Liver (tissue), 9 donors: Measurements from ENCODE around the gene ADK. TPM values are rescaled to one million over a fixed set of nuclear protein-coding genes. Genes with fewer than 3 reads are reported as not detected.

Source experiments
- DNase-seq: peaks from one replicate; pipeline ENCODE4 v3.0.0-alpha.2; 2017; ENCODE audit warnings: low spot score
- H3K27ac ChIP-seq, 2 donors: one replicate each; pipeline ENCODE4 v1.7.0; 2013; ENCODE audit warnings: inconsistent platforms in 2 of 2, low read length in 2 of 2, control low read depth in 1 of 2, low read depth in 1 of 2, mild to moderate bottlenecking in 1 of 2
- H3K27me3 ChIP-seq, 4 donors: one replicate each; pipeline versions ENCODE4 v1.6.1 to v1.7.0; 2013; ENCODE audit warnings: low read length in 3 of 4, inconsistent platforms in 1 of 4, mild to moderate bottlenecking in 1 of 4, moderate library complexity in 1 of 4; ENCODE audit not compliant: control insufficient read depth in 4 of 4, insufficient read depth in 4 of 4
- H3K36me3 ChIP-seq, 4 donors: one replicate each; pipeline versions ENCODE4 v1.6.1 to v1.7.0; 2013; ENCODE audit warnings: low read length in 3 of 4, mild to moderate bottlenecking in 3 of 4, low read depth in 1 of 4, moderate library complexity in 1 of 4; ENCODE audit not compliant: control insufficient read depth in 4 of 4, insufficient read depth in 3 of 4
- H3K4me1 ChIP-seq, 4 donors: one replicate each; pipeline versions ENCODE4 v1.6.1 to v1.7.0; 2013; ENCODE audit warnings: low read length in 3 of 4, mild to moderate bottlenecking in 3 of 4, moderate library complexity in 1 of 4; ENCODE audit not compliant: control insufficient read depth in 4 of 4, insufficient read depth in 4 of 4
- H3K4me3 ChIP-seq, 3 donors: one replicate each; pipeline versions ENCODE4 v1.6.1 to v1.7.0; 2013; ENCODE audit warnings: low read length in 3 of 3, control low read depth in 1 of 3, low read depth in 1 of 3, mild to moderate bottlenecking in 1 of 3
- H3K9ac ChIP-seq, 2 donors: one replicate each; pipeline ENCODE4 v1.7.0; 2013; ENCODE audit warnings: low read length in 2 of 2, mild to moderate bottlenecking in 2 of 2, moderate library complexity in 2 of 2, control low read depth in 1 of 2, low read depth in 1 of 2
- H3K9me3 ChIP-seq, 4 donors: one replicate each; pipeline versions ENCODE4 v1.6.1 to v1.7.0; 2013; ENCODE audit warnings: low read length in 3 of 4; ENCODE audit not compliant: control insufficient read depth in 4 of 4
- EGR1 ChIP-seq, 2 donors: IDR thresholded peaks; 2 replicates each; pipeline ENCODE4 v1.6.1; 2016 to 2018; ENCODE audit warnings: antibody characterized with exemption in 2 of 2, low read depth in 2 of 2
- FOXA2 ChIP-seq: IDR thresholded peaks from 2 replicates; pipeline ENCODE4 v1.6.1; 2016; ENCODE audit warnings: antibody characterized with exemption
- HNF4A ChIP-seq, 2 donors: conservative IDR thresholded peaks; 2 replicates each; pipeline ENCODE4 v1.6.1; 2016; ENCODE audit warnings: antibody characterized with exemption in 2 of 2, mild to moderate bottlenecking in 2 of 2
- NR2F2 ChIP-seq: IDR thresholded peaks from 2 replicates; pipeline ENCODE4 v1.6.1; 2016; ENCODE audit warnings: antibody characterized with exemption
- RAD21 ChIP-seq, 2 donors: IDR thresholded peaks; 2 replicates each; pipeline ENCODE4 v1.6.1; 2016; ENCODE audit warnings: antibody characterized with exemption in 2 of 2, mild to moderate bottlenecking in 2 of 2
- RXRA ChIP-seq, 2 donors: IDR thresholded peaks; 2 replicates each; pipeline ENCODE4 v1.6.1; 2017 to 2018; ENCODE audit warnings: antibody characterized with exemption in 2 of 2, mild to moderate bottlenecking in 1 of 2
- SP1 ChIP-seq: IDR thresholded peaks from 2 replicates; pipeline ENCODE4 v1.6.1; 2018; ENCODE audit warnings: antibody characterized with exemption, mild to moderate bottlenecking
- TAF1 ChIP-seq: conservative IDR thresholded peaks from 2 replicates; pipeline ENCODE4 v1.6.1; 2016; ENCODE audit warnings: antibody characterized with exemption, mild to moderate bottlenecking
- YY1 ChIP-seq: IDR thresholded peaks from 2 replicates; pipeline ENCODE4 v1.6.1; 2016; ENCODE audit warnings: antibody characterized with exemption, mild to moderate bottlenecking
- WGBS: extraction: QIAGEN DNeasy Blood & Tissue Kit; methylation state at CpG from one replicate; pipeline ENCODE4 v1.1.7; 2013; 5-methylcytosine and 5-hydroxymethylcytosine counted together
- polyA plus RNA-seq, 2 donors: library from polyadenylated mRNA; stranded (reverse) in 1 of 2; unstranded in 1 of 2; fragments of 200-250 nt in 1 of 2; fragments of >200 nt in 1 of 2; fragmentation: Nextera tagmentation in 1 of 2; extraction: Ambion mirVana in 1 of 2; gene quantifications; one replicate each; pipeline versions ENCODE4 v1.2.1 to v1.2.3, GENCODE V29; 2013 to 2015
- total RNA-seq, 2 donors: library from RNA; depleted of rRNA; stranded (reverse); fragments of >200 nt; gene quantifications; one replicate each; pipeline ENCODE4 v1.2.3, GENCODE V29; 2014
- TF ChIP-seq, protein P1 (sequence below): IDR thresholded peaks from 2 replicates; pipeline ENCODE4 v1.6.1; 2016; ENCODE audit warnings: antibody characterized with exemption
- TF ChIP-seq, protein P2 (sequence below): IDR thresholded peaks from 2 replicates; pipeline ENCODE4 v1.6.1; 2016; ENCODE audit warnings: antibody characterized with exemption
- TF ChIP-seq, protein P3 (sequence below): fragments of 150-350 bp; IDR thresholded peaks from 2 replicates; pipeline ENCODE4 v1.5.1; 2017; ENCODE audit warnings: improper control_type of control experiment, low read depth, low read length; ENCODE audit not compliant: missing input control
- donor health status: healthy.
- donor health status: healthy.
- donor health status: healthy.
- donor health status: healthy.
- donor health status: healthy.

The ADK gene
- total and polyA plus RNA-seq, 4 donors = 18.0 to 110 (median 65.5) TPM

DNA sequence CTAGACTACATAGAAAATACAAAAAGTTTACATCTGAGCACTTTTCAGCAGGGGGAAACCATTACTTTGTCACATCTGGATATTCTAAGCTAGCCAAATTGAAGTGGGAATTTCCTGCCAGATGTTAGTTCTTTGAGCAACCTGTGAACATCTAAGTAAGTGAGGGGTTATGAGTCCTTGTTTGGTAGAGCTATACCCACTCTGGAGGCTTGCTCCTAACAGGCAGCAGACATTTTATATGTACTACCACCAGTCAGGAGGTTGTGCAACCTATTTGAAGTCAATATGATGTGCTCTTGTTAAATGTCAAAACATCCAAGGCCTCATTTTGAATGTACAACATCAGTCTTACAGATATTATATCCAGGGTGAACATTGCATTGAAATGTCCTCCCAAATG is 532.0 kb downstream of the ADK start:
- H3K4me3 ChIP-seq = no peak overlapping the region
- H3K27ac ChIP-seq = no peak overlapping the region

DNA sequence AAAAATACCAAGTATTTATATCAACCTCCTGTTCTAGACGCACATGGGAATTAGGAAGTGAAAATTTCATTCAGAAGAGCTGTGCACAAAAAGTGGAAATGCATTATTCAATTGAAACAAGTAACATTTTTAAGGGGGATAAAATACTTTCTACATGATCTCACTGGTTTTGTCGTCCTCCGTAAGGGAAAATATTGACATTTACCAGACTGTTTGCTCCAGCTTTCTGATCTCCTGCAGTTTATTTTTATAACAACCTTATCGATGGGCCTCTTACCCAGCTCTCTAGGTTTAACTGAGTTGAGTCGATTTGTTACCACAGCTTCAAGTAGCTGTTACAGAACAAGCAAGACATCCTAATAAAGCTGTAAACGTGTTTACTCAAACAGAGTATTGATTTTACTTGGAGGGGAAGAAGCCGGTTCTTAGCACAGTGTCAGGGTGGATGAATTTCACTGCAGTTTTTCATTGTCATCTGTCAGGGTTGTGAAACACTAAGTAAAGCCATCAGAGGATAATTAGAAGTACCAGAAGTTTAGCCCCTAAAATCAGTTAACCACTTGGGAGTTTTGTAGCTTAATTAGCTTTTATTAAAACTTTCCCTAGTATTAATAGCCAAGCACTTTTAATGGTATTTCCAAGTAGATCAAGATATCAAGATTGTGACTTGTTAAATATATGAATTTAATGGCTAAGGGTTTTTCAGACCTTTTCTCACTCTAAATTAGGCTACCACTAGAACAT is 532.8 kb downstream of the ADK start:
- TF ChIP-seq, protein P1, sequence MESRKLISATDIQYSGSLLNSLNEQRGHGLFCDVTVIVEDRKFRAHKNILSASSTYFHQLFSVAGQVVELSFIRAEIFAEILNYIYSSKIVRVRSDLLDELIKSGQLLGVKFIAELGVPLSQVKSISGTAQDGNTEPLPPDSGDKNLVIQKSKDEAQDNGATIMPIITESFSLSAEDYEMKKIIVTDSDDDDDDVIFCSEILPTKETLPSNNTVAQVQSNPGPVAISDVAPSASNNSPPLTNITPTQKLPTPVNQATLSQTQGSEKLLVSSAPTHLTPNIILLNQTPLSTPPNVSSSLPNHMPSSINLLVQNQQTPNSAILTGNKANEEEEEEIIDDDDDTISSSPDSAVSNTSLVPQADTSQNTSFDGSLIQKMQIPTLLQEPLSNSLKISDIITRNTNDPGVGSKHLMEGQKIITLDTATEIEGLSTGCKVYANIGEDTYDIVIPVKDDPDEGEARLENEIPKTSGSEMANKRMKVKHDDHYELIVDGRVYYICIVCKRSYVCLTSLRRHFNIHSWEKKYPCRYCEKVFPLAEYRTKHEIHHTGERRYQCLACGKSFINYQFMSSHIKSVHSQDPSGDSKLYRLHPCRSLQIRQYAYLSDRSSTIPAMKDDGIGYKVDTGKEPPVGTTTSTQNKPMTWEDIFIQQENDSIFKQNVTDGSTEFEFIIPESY = no peak
- TF ChIP-seq SP1 = no peak
- TF ChIP-seq, protein P2, sequence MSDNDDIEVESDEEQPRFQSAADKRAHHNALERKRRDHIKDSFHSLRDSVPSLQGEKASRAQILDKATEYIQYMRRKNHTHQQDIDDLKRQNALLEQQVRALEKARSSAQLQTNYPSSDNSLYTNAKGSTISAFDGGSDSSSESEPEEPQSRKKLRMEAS = no peak
- TF ChIP-seq RXRA (IDR thresholded peaks at IDR 0.05) = peak; percentile 7 to 12
- TF ChIP-seq RAD21 (IDR thresholded peaks at IDR 0.05) = no peak
- TF ChIP-seq HNF4A (conservative IDR thresholded peaks at IDR 0.05) = peak in 1 of 2 donors; percentile 7
- H3K27ac ChIP-seq = no peak overlapping the region
- WGBS = 24% methylated on average over 7 of the region's 7 CpGs
- no peak overlapping the region for H3K9ac ChIP-seq
- H3K4me1 ChIP-seq = peaks cover 0 to 10% (median under 1%) of the 10 kb centered on the region in 4 donors
- H3K27me3 ChIP-seq = no peaks in the 10 kb centered on the region
- peaks cover 0 to 4% (median 1%) of the 10 kb centered on the region in 4 donors for H3K36me3 ChIP-seq
- no peak for DNase-seq
- H3K9me3 ChIP-seq = no peaks in the 10 kb centered on the region
- no peak overlapping the region for H3K4me3 ChIP-seq

More for the DNA sequence above, 532.0 kb downstream of the ADK start:
- Histone ChIP-seq H3K9ac (no peak overlapping the region), H3K36me3 (peaks cover 0 to 4% (median 1%) of the 10 kb centered on the region in 4 donors), H3K9me3 (no peaks in the 10 kb centered on the region), H3K4me1 (peaks cover 0 to 10% (median under 1%) of the 10 kb centered on the region in 4 donors), H3K27me3 (no peaks in the 10 kb centered on the region)
- DNase-seq = no peak
- TF ChIP-seq YY1 (peak; percentile 14), SP1 (no peak)

DNA sequence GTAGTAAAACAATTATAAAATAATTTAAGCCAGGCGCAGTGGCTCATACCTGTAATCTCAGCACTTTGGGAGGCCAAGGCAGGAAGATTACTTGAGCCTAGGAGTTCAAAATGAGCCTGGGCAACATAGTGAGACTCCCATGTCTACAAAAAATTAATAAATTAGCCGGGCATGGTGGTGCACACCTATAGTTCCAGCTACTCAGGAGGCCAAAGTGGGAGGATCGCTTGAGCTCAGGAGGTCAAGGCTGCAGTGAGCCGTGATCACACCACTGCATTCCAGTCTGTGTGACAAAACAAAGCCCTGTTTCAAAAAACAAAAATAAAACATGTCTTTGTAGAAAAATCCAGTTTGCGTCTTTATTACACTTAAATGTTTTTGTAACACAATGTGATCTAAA is 533.4 kb downstream of the ADK start:
- 86% methylated on average over 5 of the region's 5 CpGs for WGBS
- TF ChIP-seq TAF1 (no peak), EGR1 (IDR thresholded peaks at IDR 0.05; ENCODE audit: low read depth in 2 of 2) (no peak), HNF4A (conservative IDR thresholded peaks at IDR 0.05) (no peak), RAD21 (IDR thresholded peaks at IDR 0.05) (no peak), FOXA2 (no peak), NR2F2 (no peak)
- TF ChIP-seq, protein P3, sequence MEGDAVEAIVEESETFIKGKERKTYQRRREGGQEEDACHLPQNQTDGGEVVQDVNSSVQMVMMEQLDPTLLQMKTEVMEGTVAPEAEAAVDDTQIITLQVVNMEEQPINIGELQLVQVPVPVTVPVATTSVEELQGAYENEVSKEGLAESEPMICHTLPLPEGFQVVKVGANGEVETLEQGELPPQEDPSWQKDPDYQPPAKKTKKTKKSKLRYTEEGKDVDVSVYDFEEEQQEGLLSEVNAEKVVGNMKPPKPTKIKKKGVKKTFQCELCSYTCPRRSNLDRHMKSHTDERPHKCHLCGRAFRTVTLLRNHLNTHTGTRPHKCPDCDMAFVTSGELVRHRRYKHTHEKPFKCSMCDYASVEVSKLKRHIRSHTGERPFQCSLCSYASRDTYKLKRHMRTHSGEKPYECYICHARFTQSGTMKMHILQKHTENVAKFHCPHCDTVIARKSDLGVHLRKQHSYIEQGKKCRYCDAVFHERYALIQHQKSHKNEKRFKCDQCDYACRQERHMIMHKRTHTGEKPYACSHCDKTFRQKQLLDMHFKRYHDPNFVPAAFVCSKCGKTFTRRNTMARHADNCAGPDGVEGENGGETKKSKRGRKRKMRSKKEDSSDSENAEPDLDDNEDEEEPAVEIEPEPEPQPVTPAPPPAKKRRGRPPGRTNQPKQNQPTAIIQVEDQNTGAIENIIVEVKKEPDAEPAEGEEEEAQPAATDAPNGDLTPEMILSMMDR = no peak
- no peak overlapping the region for H3K4me3 ChIP-seq
- H3K27me3 ChIP-seq = no peaks in the 10 kb centered on the region
- H3K4me1 ChIP-seq = peaks cover 0 to 10% (median under 1%) of the 10 kb centered on the region in 4 donors
- no peak overlapping the region for H3K9ac ChIP-seq
- no peak overlapping the region for H3K27ac ChIP-seq
- no peak for DNase-seq
- peaks cover 0 to 4% (median 1%) of the 10 kb centered on the region in 4 donors for H3K36me3 ChIP-seq
- H3K9me3 ChIP-seq = no peaks in the 10 kb centered on the region
